ENCODE measurements around the gene PPP6R3. TPM values are rescaled to one million over a fixed set of nuclear protein-coding genes. Genes with fewer than 3 reads are reported as not detected.

Gene PPP6R3
- total RNA-seq, 4 donors from 2014 or later = 103 to 150 (median 119) TPM

- TF ChIP-seq POLR2A (IDR thresholded peaks at IDR 0.05) (no peak), EP300 (IDR thresholded peaks at IDR 0.05) (no peak), CTCF (IDR thresholded peaks at IDR 0.05) (no peak)
- Histone ChIP-seq H3K27ac (no peak overlapping the region), H3K9me3 (no peaks in the 10 kb centered on the region), H3K4me1 (peaks cover 0 to 86% (median 28%) of the 10 kb centered on the region in 4 donors), H3K27me3 (no peaks in the 10 kb centered on the region), H3K36me3 (no peaks in the 10 kb centered on the region), H3K4me3 (no peak overlapping the region)
- no peak for DNase-seq (ENCODE audit: low spot score in 2 of 2)
- 4 to 11% methylated on average over 2 of the region's 2 CpGs for WGBS, 2 donors
Observed at GRCh38 chr11:68505596-68505995, 45.0 kb downstream of the PPP6R3 start.

- no peak overlapping the region for H3K4me3 ChIP-seq
- H3K36me3 ChIP-seq = no peaks in the 10 kb centered on the region
- H3K4me1 ChIP-seq = peaks cover 0 to 77% (median 27%) of the 10 kb centered on the region in 4 donors
- no peak overlapping the region for H3K27ac ChIP-seq
- DNase-seq (ENCODE audit: low spot score in 2 of 2) = no peak
- WGBS, 2 donors = 95 to 96% methylated on average over 3 of the region's 3 CpGs
- H3K9me3 ChIP-seq = no peaks in the 10 kb centered on the region
- TF ChIP-seq POLR2A (IDR thresholded peaks at IDR 0.05) = no peak
- no peak for TF ChIP-seq CTCF (IDR thresholded peaks at IDR 0.05)
- no peaks in the 10 kb centered on the region for H3K27me3 ChIP-seq
Observed at GRCh38 chr11:68506908-68507307, 46.4 kb downstream of the PPP6R3 start.

- no peak for DNase-seq (ENCODE audit: low spot score in 2 of 2)
- TF ChIP-seq EP300 (IDR thresholded peaks at IDR 0.05) (no peak), CTCF (IDR thresholded peaks at IDR 0.05) (no peak), POLR2A (IDR thresholded peaks at IDR 0.05) (no peak)
- Histone ChIP-seq H3K27ac (no peak overlapping the region), H3K27me3 (no peaks in the 10 kb centered on the region), H3K36me3 (peaks cover 0 to 6% (median 0%) of the 10 kb centered on the region in 3 donors), H3K9me3 (no peaks in the 10 kb centered on the region), H3K4me3 (no peak overlapping the region), H3K4me1 (peaks cover 0 to 71% (median 21%) of the 10 kb centered on the region in 4 donors)
- 62 to 74% methylated on average over 2 of the region's 2 CpGs for WGBS, 2 donors
Observed at GRCh38 chr11:68508425-68508824, 47.9 kb downstream of the PPP6R3 start.

- H3K36me3 ChIP-seq = peaks cover 0 to 7% (median 0%) of the 10 kb centered on the region in 3 donors
- peaks cover 0 to 64% (median 16%) of the 10 kb centered on the region in 4 donors for H3K4me1 ChIP-seq
- TF ChIP-seq EP300 (IDR thresholded peaks at IDR 0.05) (no peak), CTCF (IDR thresholded peaks at IDR 0.05) (no peak), POLR2A (IDR thresholded peaks at IDR 0.05) (no peak)
- no peaks in the 10 kb centered on the region for H3K9me3 ChIP-seq
- no peak for DNase-seq (ENCODE audit: low spot score in 2 of 2)
- H3K4me3 ChIP-seq = no peak overlapping the region
- H3K27me3 ChIP-seq = no peaks in the 10 kb centered on the region
- H3K27ac ChIP-seq = no peak overlapping the region
- 31 to 40% methylated on average over 4 of the region's 4 CpGs for WGBS, 2 donors
Observed at GRCh38 chr11:68509066-68509465, 48.5 kb downstream of the PPP6R3 start.

GRCh38 chr11:68513930-68514487, 53.5 kb downstream of the PPP6R3 start:
- H3K27ac ChIP-seq = no peak overlapping the region
- DNase-seq (ENCODE audit: low spot score in 2 of 2) = no peak
- H3K9me3 ChIP-seq = no peaks in the 10 kb centered on the region
- TF ChIP-seq EP300 (IDR thresholded peaks at IDR 0.05) (no peak), POLR2A (IDR thresholded peaks at IDR 0.05) (no peak), CTCF (IDR thresholded peaks at IDR 0.05) (no peak)
- peaks cover 0 to 23% (median 0%) of the 10 kb centered on the region in 3 donors for H3K36me3 ChIP-seq
- no peak overlapping the region for H3K4me3 ChIP-seq
- no peaks in the 10 kb centered on the region for H3K27me3 ChIP-seq
- WGBS, 2 donors = 88 to 89% methylated on average over 6 of the region's 6 CpGs
- H3K4me1 ChIP-seq = peaks cover 0 to 26% (median 0%) of the 10 kb centered on the region in 4 donors
